Esophagus mucosa (tissue), 1 donor: ENCODE measurements around the gene ATP10A. TPM values are rescaled to one million over a fixed set of nuclear protein-coding genes. Genes with fewer than 3 reads are reported as not detected.

Source experiments
- ATAC-seq: fragments of 200-7000 bp; cut with Tn5 transposase; one replicate; pipeline ENCODE4 v1.9.1; 2020
- total RNA-seq: library from RNA; stranded (reverse); gene quantifications from one replicate; pipeline ENCODE4 v1.2.4, GENCODE V29; 2023
- donor health status: DM: yes; HTN: yes; CAD: no.

The ATP10A gene
- total RNA-seq, 1 donor from 2014 or later = 0.44 TPM

GRCh38 chr15:25811481-25811906 is 51.6 kb downstream of the ATP10A start:
- ATAC-seq = no peak

GRCh38 chr15:25810631-25811091 is 52.5 kb downstream of the ATP10A start:
- peak; percentile 25 for ATAC-seq

GRCh38 chr15:25810154-25810553 is 53.0 kb downstream of the ATP10A start:
- ATAC-seq = no peak

- ATAC-seq = no peak
These were observed 56.1 kb downstream of the ATP10A start for GRCh38 chr15:25807063-25807462.

- ATAC-seq = no peak
These were observed 58.1 kb downstream of the ATP10A start for GRCh38 chr15:25805031-25805430.

DNA sequence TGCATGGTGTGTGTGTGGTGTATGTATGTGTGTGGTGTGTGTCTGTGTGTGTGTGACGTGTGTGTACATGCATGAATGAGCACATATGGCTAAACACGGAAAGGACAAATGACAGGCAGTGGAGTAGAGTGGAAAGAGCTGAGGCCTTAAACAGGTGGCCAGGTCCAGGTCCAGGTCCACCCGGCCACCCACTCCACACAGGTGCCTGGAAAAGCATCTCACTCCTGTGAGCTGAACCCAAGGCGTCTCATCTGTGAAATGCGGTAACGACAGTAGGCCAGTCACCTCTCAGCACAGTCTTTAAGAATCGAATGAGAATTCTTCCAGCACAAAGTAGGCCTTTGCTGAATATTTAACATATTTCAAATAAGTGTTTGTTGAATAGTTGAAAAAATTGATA is 58.7 kb downstream of the ATP10A start:
- ATAC-seq = no peak

DNA sequence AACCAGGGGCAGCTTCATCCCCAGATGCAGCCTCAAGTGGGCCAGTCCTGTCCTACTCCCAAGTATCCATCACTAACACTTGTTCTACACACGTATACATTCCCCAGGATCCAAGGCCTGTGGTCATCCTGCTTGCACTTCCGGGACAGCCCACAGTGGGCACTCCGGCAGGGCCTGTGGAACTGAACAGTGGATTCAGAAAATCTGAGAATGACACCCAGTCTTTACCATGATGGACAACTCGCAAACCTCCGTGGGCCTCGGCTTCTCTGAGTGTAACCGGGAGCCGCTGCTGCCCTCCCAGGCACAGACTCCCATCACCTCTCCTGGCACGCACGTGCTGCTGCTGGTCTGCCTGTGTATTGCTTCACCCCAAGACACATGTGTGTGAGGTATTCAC is 59.6 kb downstream of the ATP10A start:
- no peak for ATAC-seq

- peak; percentile 28 for ATAC-seq
These were observed 60.1 kb downstream of the ATP10A start for GRCh38 chr15:25803036-25803435.

DNA sequence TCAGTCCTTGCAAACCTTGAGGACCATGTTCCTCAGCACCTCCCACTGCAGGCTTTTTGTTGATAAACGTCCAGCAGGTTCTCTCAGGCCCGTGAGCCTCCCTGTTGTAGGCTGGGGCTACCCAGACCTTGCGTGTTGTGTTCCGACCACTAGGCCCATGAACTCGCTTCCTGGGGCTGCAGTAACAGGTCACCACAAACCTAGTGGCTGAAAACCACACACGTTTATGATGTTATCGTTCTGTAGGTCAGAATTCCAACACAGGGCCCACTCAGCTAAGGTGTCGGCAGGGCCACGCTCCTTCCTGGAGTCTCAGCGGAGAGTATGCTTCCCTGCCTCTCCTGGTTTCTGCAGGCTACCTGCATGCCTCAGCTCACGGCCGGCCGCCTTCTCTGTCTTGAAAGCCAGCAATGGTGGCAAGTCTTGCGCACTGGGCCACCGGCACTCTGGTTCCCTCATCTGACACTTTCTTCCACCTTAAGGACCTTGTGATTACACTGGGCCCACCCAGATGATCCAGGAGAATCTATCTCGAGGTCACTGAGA is 60.8 kb downstream of the ATP10A start:
- ATAC-seq = no peak

- no peak for ATAC-seq
These were observed 61.4 kb downstream of the ATP10A start for GRCh38 chr15:25801586-25802284.

- no peak for ATAC-seq
These were observed 62.2 kb downstream of the ATP10A start for GRCh38 chr15:25800761-25801515.

- no peak for ATAC-seq
These were observed 63.0 kb downstream of the ATP10A start for GRCh38 chr15:25799906-25800700.

DNA sequence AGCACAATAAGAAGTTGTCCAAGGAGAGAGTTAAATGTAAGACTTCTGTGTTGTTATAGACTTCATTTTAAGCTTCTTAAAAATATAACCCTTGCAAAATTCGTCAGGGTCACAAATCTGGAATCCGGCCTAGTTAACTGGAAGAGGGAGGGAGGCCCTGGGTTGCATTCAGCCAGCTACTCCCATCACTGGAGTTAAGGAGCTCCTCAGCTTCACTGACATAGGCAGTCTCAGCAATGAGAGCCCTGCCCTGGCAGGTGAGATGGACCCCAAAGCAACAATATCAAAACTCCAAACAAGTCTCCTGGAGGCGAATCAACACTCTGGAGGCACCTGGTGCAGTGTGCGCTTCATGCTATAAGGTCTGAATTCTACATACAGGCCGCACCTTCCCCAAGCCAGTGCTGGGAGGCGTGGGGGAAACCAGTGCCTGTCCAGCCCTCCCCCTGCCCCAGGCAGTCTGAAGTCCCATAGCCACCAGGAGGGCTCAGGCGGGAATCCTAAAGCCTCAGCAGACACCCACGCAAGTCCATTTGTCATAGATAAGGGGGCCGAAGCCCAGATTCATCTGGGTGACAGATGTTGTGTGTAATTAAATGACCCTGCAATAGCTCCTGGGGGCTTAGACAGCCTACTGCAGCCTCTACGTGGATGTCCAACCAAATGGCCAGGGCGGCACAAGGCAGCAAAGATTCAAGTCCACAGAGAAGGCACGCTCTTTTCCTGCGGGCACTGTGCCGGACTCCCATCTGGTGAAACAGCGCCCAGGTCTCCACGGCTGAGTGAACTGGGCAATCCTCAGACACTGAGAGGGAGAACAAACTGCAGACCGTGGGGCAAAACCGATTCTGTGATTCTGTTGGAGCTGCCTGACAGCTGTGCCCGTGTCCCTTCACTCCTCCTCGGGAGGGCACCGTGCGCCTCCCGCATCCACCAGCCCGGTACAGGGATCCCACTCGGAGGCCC is 64.9 kb downstream of the ATP10A start:
- no peak for ATAC-seq

DNA sequence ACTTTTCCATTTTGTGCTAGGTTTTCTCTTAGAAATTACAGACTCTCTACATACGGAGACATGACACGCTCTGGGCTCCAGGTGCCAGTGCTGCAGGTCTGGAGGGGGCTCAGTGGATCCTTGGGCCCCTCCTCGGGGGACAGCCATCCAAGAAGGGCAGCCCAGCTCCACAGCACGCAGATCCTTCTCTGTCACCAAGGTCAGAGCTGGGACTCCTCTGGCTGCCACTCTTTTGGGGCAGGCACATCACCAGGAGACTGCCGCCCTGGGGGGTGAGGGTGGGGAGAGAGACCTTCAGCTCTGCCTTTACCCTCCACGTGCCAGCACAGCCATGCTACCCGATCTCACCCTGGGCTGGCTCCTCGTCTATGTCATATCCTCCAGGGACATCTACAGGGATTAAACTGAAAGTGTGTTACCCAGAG is 65.6 kb downstream of the ATP10A start:
- no peak for ATAC-seq

DNA sequence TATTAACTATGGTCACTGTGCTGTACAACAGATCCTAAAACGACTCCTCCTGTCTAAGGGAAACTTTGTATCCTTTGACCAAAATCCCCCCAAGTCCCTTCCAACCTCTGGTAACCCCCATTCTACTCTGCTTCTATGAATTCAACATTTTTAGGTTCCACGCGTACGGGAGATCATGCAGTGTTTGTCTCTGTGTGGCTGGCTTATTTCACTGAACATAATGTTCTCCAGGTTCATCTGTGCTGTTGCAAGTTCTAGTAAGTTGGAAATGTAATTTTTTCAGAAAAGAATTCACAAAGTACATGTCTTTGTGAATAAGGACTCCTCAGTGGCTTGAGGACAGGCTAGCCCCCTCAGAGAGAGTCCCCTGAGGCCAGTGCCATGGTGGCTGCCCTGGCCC is 66.1 kb downstream of the ATP10A start:
- ATAC-seq = no peak

DNA sequence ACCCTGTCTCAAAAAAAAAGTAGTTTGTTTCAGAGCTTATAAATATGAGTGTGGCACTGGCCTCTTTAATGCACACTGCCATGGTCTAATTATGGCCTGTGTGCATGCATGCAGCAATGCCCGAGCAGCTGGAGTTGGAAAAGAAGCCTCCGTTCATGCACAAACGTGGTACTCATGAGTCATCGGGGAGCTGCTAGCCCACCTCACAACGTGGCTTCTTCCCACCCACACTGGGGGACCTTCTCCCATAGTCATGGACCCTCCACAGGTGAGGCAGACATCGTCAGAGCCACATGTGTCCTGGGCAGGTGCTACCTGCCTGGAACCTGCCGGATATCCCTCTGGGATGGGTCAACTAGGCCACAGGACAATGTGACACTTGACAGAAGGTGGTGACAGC is 66.7 kb downstream of the ATP10A start:
- no peak for ATAC-seq

GRCh38 chr15:25795712-25796111 is 67.4 kb downstream of the ATP10A start:
- no peak for ATAC-seq

DNA sequence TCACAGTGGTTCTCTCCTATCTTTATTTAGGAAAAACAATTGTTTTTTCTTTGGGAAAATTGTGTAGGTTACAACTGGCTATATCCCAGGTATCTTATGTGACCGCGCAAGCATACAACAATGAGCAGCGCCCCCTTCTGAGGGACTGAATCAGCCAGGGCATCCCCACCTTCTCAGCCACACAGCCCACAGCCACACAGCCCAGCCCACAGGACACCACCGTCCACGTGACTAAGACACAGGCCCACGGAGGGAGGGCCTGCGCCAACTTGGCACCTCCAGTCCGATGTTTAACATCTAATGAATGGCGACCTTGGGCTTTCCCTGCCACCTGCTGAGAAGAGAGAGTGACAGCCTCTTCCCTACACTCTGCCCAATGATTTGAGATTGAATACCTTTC is 68.1 kb downstream of the ATP10A start:
- no peak for ATAC-seq

DNA sequence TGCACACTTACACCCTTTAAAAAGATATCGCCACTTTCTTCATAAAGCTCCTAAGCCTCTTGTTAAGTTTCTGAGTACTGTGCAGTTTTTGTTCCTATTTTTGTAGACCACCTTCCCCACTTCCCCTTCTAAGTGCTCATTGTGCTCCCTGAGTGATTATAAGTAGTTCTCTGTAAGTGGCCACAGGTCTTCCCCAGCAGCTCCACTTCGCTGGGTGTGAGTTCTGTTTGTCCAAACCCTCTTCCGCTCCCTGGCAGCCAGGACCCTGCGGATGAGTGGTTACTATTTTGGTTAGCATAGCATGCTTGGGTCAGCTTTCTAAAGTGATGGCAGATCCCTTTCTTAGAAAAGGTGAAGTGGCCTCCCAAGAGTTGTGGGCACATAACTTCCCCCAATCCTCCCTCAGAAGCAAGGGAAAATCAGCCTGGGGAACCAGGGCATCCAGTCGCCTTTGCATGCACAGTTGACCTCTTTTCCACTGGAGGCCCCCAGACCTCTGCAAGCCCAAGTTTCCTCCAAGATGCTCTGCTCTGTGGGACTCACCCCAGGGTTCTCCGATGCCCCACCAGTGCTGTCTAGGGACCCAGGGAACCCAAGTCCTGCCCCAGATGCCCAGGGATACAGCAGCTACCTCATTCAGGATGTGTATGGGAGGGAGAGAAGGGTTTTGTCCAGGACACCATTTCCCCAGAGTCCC is 69.6 kb downstream of the ATP10A start:
- ATAC-seq = no peak

DNA sequence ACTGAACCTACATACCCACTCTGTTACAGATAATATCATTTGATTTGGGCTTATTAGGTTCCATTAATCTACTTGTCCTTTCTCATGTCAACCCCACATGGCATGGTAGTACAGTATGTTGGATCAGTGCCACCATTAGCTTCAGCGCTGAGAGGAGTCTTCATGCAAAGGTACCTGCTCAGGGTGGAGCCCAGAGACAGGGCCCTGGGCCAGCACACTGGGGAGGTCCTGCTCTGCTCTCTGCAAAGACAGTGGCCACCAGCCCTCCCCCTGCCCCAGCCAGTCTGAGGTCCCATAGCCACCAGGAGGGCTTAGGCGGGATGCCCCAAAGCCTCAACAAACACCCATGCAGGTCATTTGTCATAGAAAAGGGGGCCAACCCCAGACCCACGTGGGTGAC is 71.0 kb downstream of the ATP10A start:
- no peak for ATAC-seq
